Aorta (tissue), 5 donors: ENCODE measurements around the gene COL26A1. TPM values are rescaled to one million over a fixed set of nuclear protein-coding genes. Genes with fewer than 3 reads are reported as not detected.

Experiments used
- ATAC-seq: fragments of 200-7000 bp; cut with Tn5 transposase; one replicate; pipeline ENCODE4 v1.9.1; 2022; ENCODE audit warnings: moderate library complexity; ENCODE audit not compliant: low FRiP score
- DNase-seq, 2 donors: peaks; one replicate each; pipeline ENCODE4 v3.0.0-alpha.2; 2020
- H3K27ac ChIP-seq, 2 donors: one replicate each; pipeline ENCODE4 v1.5.1; 2013; ENCODE audit warnings: low read length in 2 of 2, mild to moderate bottlenecking in 2 of 2, moderate library complexity in 2 of 2, control low read depth in 1 of 2, inconsistent platforms in 1 of 2, low read depth in 1 of 2
- H3K27me3 ChIP-seq, 2 donors: one replicate each; pipeline ENCODE4 v1.6.1; 2013; ENCODE audit warnings: control low read depth in 1 of 2, low read length in 1 of 2, mild to moderate bottlenecking in 1 of 2, moderate library complexity in 1 of 2; ENCODE audit not compliant: insufficient read depth in 2 of 2, control insufficient read depth in 1 of 2
- H3K36me3 ChIP-seq, 2 donors: one replicate each; pipeline ENCODE4 v1.6.1; 2013; ENCODE audit warnings: control low read depth in 1 of 2, low read length in 1 of 2, mild to moderate bottlenecking in 1 of 2; ENCODE audit not compliant: insufficient read depth in 2 of 2, control insufficient read depth in 1 of 2
- H3K4me1 ChIP-seq, 2 donors: one replicate each; pipeline ENCODE4 v1.6.1; 2013; ENCODE audit warnings: low read length in 2 of 2, control low read depth in 1 of 2, mild to moderate bottlenecking in 1 of 2, moderate library complexity in 1 of 2; ENCODE audit not compliant: insufficient read depth in 2 of 2, control insufficient read depth in 1 of 2
- H3K4me3 ChIP-seq, 2 donors: one replicate each; pipeline ENCODE4 v1.5.1; 2013; ENCODE audit warnings: low read length in 2 of 2, control low read depth in 1 of 2, mild to moderate bottlenecking in 1 of 2
- H3K9me3 ChIP-seq: one replicate; pipeline ENCODE4 v1.6.1; 2013; ENCODE audit warnings: mild to moderate bottlenecking, low read length; ENCODE audit not compliant: control insufficient read depth
- WGBS, 2 donors: extraction: QIAGEN DNeasy Blood & Tissue Kit; methylation state at CpG; one replicate each; pipeline ENCODE4 v1.1.7; 2013; 5-methylcytosine and 5-hydroxymethylcytosine counted together
- intact Hi-C, 2 donors: fragments of 100-400 bp; cut with DNase I; formaldehyde crosslinking; loops; one replicate each; pipeline versions ENCODE4 v1.14.2 to v1.15.0; 2022
- polyA plus RNA-seq, 2 donors: library from polyadenylated mRNA; stranded (reverse); fragments of 200-250 nt; gene quantifications; one replicate each; pipeline ENCODE4 v1.2.3, GENCODE V29; 2013
- total RNA-seq, 2 donors: library from RNA; stranded (reverse); fragmentation: NEBNext Ultra II Directional; extraction: Animal tissue kit (Norgen Biotek cat#: 25700); gene quantifications; one replicate each; pipeline ENCODE4 v1.2.1, GENCODE V29; 2021
- donor health status: healthy with polysubstance abuse.
- donor health status: Bipolar disorder and iron deficiency.
- donor health status: DM: no; HTN: no; CAD: no.
- donor health status: DM: no; HTN: no; CAD: no.
- donor health status: DM: yes; HTN: yes; CAD: no.

The COL26A1 gene
- total and polyA plus RNA-seq, 4 donors: not detected

- WGBS, 2 donors: 77% methylated on average over 8 of the region's 8 CpGs
These were observed 171.5 kb downstream of the COL26A1 start for GRCh38 chr7:101534015-101534803.

GRCh38 chr7:101534873-101535272, 172.2 kb downstream of the COL26A1 start:
- Histone ChIP-seq H3K4me3 (no peak overlapping the region), H3K36me3 (no peaks in the 10 kb centered on the region), H3K4me1 (no peaks in the 10 kb centered on the region), H3K27ac (no peak overlapping the region), H3K9me3 (no peaks in the 10 kb centered on the region), H3K27me3 (no peaks in the 10 kb centered on the region)
- 69 to 75% methylated on average over 11 of the region's 11 CpGs for WGBS, 2 donors
- intact Hi-C loops: loop anchor here in 1 of 2 donors (5.0 kb wide), 1 partner anchor 173 kb away; the partner anchor contains the start of gene COL26A1
- DNase-seq (no peak), ATAC-seq (no peak)

More at GRCh38 chr7:101534015-101534803, 171.5 kb downstream of the COL26A1 start:
- Histone ChIP-seq H3K4me3 (no peak overlapping the region), H3K36me3 (no peaks in the 10 kb centered on the region), H3K27me3 (no peaks in the 10 kb centered on the region), H3K9me3 (no peaks in the 10 kb centered on the region), H3K27ac (no peak overlapping the region), H3K4me1 (no peaks in the 10 kb centered on the region)
- DNase-seq: no peak
- ATAC-seq: no peak
- intact Hi-C loops: no loop called here

GRCh38 chr7:101535351-101535751, 172.7 kb downstream of the COL26A1 start:
- no peaks in the 10 kb centered on the region for H3K4me1 ChIP-seq
- no peak overlapping the region for H3K27ac ChIP-seq
- DNase-seq (no peak), ATAC-seq (no peak)
- 5 to 6% methylated on average over 7 of the region's 7 CpGs for WGBS, 2 donors
- H3K4me3 ChIP-seq: no peak overlapping the region
- intact Hi-C loops: loop anchor here in 1 of 2 donors (5.0 kb wide), 1 partner anchor 173 kb away; the partner anchor contains the start of gene COL26A1
- no peaks in the 10 kb centered on the region for H3K27me3 ChIP-seq
- H3K36me3 ChIP-seq: no peaks in the 10 kb centered on the region
- no peaks in the 10 kb centered on the region for H3K9me3 ChIP-seq

- DNase-seq: no peak
- ATAC-seq: peak; percentile 29
- H3K27me3 ChIP-seq: no peaks in the 10 kb centered on the region
- no peaks in the 10 kb centered on the region for H3K4me1 ChIP-seq
- WGBS, 2 donors: 12 to 21% methylated on average over 6 of the region's 6 CpGs
- no peak overlapping the region for H3K4me3 ChIP-seq
- intact Hi-C loops: loop anchor here in 1 of 2 donors (5.0 kb wide), 1 partner anchor 174 kb away; the partner anchor contains the start of gene COL26A1
- H3K9me3 ChIP-seq: no peaks in the 10 kb centered on the region
- H3K36me3 ChIP-seq: no peaks in the 10 kb centered on the region
- no peak overlapping the region for H3K27ac ChIP-seq
These were observed 173.6 kb downstream of the COL26A1 start for GRCh38 chr7:101536232-101536631.

GRCh38 chr7:101536668-101537067, 174.0 kb downstream of the COL26A1 start:
- Histone ChIP-seq H3K27ac (no peak overlapping the region), H3K4me1 (no peaks in the 10 kb centered on the region), H3K27me3 (no peaks in the 10 kb centered on the region), H3K4me3 (no peak overlapping the region), H3K36me3 (no peaks in the 10 kb centered on the region), H3K9me3 (no peaks in the 10 kb centered on the region)
- no peak for DNase-seq
- WGBS, 2 donors: 93 to 95% methylated on average over 4 of the region's 4 CpGs
- ATAC-seq: no peak
- intact Hi-C loops: loop anchor here in 1 of 2 donors (5.0 kb wide), 1 partner anchor 174 kb away; the partner anchor contains the start of gene COL26A1

- peak; percentile 69 to 86 for DNase-seq
- Histone ChIP-seq H3K27ac (no peak overlapping the region), H3K4me1 (no peaks in the 10 kb centered on the region), H3K27me3 (no peaks in the 10 kb centered on the region), H3K9me3 (no peaks in the 10 kb centered on the region), H3K36me3 (no peaks in the 10 kb centered on the region), H3K4me3 (no peak overlapping the region)
- ATAC-seq: peak; percentile 34
- 4 to 5% methylated on average over 8 of the region's 8 CpGs for WGBS, 2 donors
- intact Hi-C loops: loop anchor here in 1 of 2 donors (5.0 kb wide), 1 partner anchor 175 kb away; the partner anchor contains the start of gene COL26A1
These were observed 174.5 kb downstream of the COL26A1 start for GRCh38 chr7:101537205-101537604.

- 85 to 86% methylated on average over 17 of the region's 17 CpGs for WGBS, 2 donors
- Histone ChIP-seq H3K27me3 (no peaks in the 10 kb centered on the region), H3K36me3 (no peaks in the 10 kb centered on the region), H3K4me3 (no peak overlapping the region), H3K9me3 (no peaks in the 10 kb centered on the region), H3K27ac (no peak overlapping the region), H3K4me1 (no peaks in the 10 kb centered on the region)
- ATAC-seq (no peak), DNase-seq (no peak)
- intact Hi-C loops: loop anchor here (2.0 to 5.0 kb wide), 2 partner anchors 173 to 176 kb away; partner anchors contain the start of gene COL26A1 (in 1 of the 2)
These were observed 175.4 kb downstream of the COL26A1 start for GRCh38 chr7:101537935-101538595.

- no peaks in the 10 kb centered on the region for H3K27me3 ChIP-seq
- 21 to 22% methylated on average over 15 of the region's 15 CpGs for WGBS, 2 donors
- peak; percentile 77 to 90 for DNase-seq
- H3K9me3 ChIP-seq: no peaks in the 10 kb centered on the region
- H3K4me3 ChIP-seq: no peak overlapping the region
- intact Hi-C loops: loop anchor here (2.0 to 5.0 kb wide), 2 partner anchors 174 to 177 kb away; partner anchors contain the start of gene COL26A1 (in 1 of the 2)
- H3K4me1 ChIP-seq: no peaks in the 10 kb centered on the region
- no peak overlapping the region for H3K27ac ChIP-seq
- peak; percentile 63 for ATAC-seq
- H3K36me3 ChIP-seq: no peaks in the 10 kb centered on the region
These were observed 176.2 kb downstream of the COL26A1 start for GRCh38 chr7:101538596-101539459.
